HG02884 (cell line): ENCODE data around the gene R3HDM4.
"Not testable (repeated sequence)": the region's sequence is repeated elsewhere in the genome, so short reads cannot be mapped to it uniquely, and the experiment has no call there.

Experiments used
- ATAC-seq: cut with Tn5 transposase; IDR thresholded peaks from one replicate; pipeline ENCODE4 v1.9.1; 2021; ENCODE audit warnings: mild to moderate bottlenecking, moderate library complexity; ENCODE audit not compliant: unreplicated experiment

The R3HDM4 gene

DNA sequence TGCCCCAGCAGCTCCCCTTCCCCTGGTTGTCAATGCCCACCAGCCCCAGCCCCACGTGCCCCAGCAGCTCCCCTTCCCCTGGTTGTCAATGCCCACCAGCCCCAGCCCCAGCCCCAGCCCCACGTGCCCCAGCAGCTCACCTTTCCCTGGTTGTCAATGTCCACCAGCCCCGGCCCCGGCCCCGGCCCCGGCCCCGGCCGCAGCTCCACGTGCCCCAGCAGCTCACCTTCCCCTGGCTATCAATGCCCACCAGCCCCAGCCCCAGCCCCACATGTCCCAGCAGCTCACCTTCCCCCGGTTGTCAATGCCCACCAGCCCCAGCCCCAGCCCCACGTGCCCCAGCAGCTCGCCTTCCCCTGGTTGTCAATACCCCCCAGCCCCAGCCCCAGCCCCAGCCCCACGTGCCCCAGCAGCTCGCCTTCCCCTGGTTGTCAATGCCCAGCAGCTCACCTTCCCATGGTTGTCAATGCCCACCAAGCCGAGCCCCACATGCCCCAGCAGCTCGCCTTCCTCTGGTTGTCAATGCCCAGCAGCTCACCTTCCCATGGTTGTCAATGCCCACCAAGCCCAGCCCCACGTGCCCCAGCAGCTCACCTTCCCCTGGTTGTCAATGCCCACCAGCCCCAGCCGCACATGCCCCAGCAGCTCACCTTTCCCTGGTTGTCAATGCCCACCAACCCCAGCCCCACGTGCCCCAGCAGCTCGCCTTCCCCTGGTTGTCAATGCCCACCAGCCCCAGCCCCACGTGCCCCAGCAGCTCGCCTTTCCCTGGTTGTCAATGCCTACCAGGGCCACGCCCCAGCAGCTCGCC is 34.1 kb downstream of the R3HDM4 start:
- not testable (repeated sequence) for ATAC-seq

DNA sequence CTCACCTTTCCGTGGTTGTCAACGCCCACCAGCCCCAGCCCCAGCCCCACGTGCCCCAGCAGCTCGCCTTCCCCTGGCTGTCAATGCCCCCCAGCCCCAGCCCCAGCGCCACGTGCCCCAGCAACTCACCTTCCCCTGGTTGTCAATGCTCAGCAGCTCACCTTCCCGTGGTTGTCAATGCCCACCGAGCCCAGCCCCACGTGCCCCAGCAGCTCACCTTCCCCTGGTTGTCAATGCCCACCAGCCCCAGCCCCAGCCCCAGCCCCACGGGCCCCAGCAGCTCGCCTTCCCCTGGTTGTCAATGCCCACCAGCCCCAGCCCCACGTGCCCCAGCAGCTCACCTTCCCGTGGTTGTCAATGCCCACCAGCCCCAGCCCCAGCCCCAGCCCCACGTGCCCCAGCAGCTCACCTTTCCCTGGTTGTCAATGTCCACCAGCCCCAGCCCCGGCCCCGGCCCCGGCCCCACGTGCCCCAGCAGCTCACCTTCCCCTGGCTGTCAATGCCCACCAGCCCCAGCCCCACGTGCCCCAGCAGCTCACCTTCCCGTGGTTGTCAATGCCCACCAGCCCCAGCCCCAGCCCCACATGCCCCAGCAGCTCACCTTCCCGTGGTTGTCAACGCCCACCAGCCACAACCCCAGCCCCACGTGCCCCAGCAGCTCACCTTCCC is 34.9 kb downstream of the R3HDM4 start:
- ATAC-seq = not testable (repeated sequence)

DNA sequence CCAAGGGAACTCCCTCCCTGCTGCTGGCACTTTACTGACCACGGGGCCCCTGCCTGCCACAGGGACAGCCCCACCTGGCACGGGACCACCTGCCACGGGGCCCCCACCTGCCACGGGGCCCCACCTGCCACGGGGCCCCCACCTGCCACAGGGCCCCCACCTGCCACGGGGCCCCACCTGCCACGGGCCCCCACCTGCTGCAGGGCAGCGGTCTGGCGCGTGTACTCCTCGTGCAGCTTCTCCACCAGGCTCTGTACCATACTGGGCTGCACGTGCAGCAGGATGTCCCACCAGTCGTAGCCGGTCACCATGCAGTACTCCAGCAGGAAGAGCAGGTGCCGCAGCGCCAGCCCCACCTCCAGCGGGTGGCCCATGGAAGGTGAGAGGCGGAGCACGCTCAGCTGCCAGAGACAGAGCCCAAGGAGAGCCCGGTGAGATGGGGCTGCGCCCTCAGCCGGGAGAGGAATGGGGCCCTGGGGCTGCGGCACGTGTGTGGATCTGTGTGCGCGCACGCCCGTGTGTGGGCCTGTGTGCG is 36.2 kb downstream of the R3HDM4 start:
- ATAC-seq = no peak

DNA sequence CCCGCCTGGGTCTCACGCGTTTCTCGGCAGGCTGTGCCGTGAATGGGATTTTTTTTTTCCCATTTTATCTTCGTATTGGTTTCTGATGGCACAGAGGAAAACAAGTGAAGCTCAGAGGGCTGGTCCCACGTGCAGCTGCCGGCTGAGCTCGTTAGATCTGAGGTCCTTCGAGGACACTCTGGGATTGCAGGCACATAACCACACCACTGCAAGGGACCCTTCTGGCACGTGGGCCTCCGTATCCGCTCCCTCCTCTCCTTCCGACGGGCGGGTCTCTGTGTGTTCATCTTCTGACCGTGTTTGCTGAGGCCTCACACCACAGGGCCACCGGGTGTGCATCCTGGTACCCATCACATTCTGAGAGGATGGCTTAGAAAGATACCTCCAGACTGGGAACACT is 36.9 kb downstream of the R3HDM4 start:
- ATAC-seq = no peak

DNA sequence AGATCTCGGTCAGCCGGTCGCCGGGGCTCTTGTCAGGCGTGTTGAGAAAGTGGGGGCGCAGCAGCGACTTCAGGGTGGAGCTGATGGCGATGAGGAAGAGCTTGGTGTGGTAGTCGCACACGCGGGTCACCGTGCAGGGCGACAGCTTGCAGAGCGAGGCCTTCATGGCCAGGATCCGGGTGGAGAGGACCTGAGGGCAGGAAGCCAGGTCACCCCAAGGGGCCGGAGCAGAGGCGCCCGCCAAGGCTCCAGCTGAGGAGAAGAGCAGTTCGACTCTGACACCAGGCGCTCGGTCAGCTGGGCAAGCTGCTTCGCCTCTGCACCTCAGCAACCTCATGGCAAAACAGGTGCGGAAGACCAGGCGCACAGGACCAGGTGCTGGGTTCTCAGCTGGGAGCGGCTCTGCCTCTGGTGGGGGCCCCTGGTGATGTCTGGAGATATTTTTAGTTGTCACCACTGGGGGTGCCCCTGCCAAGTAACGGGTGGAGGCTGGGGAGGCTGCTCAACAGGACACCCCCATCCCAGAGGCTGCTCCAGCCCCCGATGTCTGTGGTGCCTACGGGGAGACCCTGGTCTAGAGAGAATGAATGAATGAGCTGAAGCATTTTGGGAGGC is 37.6 kb downstream of the R3HDM4 start:
- ATAC-seq = no peak

DNA sequence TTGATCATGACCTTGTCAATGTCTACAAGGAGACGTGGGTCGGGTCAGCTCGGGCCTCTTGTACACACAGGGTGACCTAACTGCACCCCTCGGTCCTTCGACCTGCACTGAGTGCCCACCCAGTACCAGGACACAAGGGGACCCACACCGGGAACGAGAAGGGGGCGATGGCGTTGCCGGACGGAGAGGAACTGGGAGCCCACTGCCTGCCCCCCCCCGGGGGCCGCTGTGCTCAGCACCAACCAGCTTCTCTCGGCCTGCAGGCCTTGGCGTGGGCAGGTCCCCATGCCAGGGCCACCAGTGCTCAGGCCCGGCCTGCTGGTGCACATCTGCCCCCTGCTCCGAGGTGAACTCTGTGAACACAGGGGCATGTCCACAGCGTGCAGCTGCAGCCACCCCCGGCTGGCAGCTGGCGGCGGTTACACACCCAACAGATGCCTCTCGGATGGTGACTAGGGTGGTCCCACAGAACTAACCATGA is 39.4 kb downstream of the R3HDM4 start:
- ATAC-seq = no peak

DNA sequence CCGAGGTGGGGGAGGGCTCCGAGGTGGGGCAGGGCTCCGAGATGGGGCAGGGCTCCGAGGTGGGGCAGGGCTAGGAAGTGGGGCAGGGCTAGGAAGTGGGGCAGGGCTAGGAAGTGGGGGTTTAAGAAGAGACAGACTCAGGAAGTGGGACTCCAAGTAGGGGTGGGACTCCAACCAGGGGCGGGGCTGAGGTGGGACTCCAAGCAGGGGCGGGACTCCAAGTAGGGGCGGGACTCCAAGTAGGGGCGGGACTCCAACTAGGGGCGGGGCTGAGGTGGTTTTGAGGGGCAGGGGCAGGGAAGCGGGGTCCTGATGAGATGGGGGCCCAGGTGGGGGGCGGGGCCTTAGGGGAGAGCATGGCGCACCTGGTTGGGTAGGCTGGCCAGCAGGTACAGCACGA is 39.9 kb downstream of the R3HDM4 start:
- no peak for ATAC-seq

DNA sequence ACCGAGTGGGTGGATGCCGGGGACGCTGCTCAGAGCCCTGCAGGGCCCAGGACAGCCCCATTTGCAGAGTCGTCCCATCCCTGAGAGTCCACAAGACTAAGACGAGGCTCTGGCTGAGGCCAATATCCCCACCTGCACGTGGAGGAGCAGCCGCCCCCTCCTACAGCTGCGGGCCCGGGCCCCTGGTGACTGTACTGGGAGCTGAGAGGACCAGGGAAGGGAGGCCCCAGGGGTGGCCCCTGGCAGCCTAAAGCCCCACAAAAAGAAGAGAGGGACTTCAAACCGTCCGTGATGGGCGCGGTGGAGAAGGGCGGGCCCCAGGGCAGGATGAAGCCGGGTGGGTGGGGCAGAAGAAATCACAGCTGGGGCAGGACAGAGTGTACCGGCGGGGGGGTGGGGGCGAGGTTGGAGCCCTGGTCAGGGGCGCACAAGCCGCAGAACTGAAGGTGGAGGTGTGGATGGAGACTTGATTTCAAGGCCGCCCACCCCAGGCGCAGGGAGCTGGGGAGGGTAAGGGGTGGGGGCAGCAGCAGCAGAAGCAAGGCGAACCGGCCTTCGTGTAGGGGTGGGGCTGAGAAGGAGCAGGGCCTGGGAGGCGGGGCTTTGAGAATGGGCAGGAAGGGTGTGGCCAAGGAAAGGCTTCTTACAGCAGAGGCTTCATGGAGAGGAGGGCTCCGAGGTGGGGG is 40.6 kb downstream of the R3HDM4 start:
- no peak for ATAC-seq

DNA sequence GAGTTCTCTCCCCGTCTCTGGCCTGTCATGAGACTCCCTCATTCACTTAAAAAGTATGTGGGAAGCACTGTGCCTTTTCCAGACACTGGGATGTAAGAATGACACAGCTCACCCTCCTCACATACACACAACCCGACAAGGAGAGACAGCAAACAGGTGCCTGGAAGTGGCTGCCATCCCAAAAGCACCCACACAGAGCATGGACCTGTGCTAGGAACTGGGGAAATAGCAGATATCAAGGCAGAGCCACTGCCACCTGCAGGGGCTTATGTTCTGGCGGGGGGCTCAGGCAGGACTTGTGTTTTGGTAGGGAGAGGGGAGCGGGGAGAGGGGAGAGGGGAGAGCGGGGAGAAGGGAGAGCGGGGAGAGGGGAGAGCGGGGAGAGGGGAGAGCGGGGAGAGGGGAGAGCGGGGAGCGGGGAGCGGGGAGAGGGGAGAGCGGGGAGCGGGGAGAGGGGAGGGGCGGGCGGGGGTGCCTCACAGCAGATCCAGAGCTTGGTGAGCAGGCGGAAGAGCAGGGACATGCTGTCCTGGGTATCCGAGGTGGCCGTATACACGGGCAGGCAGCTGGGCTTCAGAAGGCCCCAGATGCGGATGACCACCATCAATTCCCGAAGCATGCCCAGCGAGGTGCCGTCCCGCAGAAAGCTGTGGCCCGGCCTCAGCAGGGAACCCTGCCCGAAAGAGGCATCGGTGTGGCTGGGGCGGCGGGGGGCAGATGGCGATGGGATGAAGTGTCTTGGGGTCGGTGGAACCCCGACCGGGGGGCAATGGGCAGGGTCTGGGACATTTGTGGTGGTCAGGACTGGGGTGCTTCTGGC is 41.4 kb downstream of the R3HDM4 start:
- ATAC-seq = no peak

DNA sequence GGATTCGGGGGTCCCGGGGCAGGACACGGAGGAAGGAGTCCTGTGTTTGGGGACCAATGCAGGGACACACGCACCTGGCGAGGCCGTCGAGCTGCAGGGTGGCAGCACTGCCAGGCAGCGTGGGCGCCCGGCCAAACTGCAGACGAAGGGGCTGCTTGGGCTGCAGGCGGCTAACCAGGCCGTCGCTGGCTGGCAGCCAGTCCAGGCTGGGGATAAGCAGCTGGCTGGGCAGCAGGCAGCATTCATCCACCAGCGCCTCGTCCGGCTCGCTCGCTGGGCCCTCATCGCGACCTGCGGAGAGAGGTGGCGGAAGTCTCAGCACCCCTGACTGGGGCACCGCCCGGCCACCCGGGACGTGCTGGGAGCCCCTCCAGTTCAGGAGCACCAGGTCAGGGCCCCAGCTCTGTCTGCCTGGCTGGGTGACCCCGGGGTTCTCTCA is 42.0 kb downstream of the R3HDM4 start:
- ATAC-seq = no peak

DNA sequence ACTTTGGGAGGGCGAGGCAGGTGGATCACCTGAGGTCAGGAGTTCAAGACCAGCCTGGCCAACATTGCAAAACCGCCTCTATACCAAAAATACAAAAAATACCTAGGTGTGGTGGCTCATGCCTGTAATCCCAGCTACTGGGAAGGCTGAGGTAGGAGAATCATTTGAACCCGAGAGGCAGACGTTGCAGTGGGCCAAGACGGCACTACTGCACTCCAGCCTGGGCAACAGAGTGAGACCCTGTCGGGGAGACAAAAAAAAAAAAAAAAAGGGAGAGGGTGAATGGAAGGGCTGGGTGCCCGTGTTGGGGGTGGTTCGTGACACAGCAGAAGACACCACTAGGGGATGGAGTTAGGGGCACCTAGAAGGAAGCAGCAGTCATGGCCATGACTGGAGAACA is 42.7 kb downstream of the R3HDM4 start:
- no peak for ATAC-seq

DNA sequence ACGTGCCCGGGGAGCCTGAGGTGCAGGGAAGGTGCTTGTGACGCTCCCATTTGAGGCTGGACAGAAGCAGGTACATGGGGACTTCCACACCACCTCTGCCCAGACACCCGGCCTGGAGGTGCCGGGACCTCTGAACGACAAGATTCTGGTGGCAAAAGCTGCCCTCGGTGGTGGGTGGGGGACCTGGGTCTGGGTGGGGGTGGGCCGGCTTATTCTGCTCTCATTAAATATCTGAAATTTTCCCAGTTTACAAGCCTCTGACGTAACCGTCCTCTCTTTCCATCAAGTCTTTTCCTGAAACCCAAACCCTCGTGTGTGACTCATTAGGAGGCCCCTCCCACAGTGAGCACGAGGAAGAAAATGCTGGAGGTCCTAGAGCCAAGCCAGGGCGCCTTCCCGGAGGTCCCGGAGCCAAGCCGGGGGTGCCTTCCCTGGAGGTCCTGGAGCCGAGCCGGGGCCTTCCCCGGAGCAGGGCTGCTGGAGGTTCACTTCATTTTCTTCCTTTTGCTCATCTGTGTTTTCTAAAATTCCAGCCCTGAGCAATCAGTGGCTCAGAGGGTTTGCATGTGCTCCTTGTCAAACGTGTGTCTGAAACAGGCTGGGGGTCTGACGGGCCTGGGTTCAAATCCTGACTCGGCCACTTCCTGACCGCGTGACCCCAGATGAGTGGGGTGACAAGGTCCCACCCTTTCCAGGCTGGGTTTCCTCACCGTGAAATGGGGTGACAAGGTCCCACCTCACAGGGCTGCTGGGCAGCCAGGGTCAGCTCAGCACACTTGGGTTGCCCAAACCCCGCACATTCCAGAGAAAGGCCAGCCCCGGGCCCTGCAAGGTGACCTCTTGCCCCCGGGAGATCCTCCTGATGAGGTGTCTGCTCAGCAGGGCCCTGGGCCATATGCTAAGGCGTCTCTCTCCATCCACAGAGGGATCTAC is 43.5 kb downstream of the R3HDM4 start:
- no peak for ATAC-seq

DNA sequence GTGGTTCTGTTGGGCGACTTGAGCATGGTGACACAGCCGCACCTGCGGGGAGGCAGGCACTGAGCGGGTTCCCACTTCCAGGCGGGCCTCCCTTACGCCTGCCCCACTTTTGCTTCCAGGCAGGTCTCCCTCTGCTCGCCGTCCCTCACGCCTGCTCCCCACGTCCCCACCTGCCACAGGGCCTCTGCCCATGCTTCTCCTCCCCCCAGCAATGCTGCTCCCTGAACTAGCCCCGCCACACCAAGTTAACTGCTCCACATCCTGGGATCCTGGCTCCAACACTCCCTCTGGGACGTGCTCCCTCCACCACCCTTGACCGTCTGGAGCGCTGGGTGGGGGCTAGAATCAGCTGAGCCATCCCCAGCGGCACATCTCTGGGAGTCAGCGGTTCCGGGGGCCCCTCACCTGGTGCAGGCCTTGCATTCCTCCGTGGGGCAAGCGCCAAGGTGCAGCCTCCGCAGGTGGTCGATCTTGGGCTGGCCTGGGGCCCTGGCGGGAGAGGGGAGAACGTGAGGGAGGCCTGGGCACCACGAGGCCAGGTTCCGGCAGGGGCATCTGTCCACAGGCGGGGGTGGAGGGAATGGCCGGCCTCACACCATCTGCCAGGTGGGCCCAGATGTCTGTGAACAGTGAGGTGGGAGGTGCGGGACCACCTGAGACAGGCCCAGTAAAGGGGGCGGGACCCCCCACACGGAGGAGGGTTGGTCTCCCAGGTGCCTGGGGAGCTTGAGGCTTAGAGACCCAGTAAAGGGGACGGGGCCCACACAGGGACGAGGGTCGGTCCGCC is 44.4 kb downstream of the R3HDM4 start:
- ATAC-seq = no peak

DNA sequence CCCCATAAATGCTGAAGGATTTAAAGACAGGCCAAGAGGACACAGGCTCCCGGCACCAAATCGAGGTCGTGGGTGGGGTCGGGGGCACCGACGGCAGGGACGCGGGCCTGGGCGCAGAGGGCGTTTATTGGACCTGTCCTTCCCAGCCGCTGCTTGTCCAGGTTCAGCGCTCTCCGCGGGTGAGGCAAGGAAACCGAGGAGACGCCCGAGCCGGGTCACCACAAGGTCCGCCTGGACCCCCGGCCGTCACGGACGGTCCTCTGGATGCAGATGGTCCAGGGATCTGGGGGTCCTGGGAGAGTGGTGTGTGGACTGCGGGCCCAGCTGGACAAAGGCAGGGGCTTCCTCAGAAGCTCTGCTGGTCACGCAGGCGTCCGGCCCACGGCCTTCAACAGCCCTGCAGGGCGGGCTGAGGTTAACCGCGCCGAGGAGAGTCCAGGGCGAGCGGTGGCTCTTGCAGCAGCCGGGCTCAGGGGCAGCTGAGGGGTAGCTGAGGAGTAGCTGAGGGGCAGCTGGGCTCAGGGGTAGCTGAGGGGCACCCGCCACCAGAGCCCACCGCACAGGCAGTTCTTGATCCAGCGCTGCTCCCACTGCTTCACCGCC is 45.1 kb downstream of the R3HDM4 start:
- ATAC-seq = no peak

DNA sequence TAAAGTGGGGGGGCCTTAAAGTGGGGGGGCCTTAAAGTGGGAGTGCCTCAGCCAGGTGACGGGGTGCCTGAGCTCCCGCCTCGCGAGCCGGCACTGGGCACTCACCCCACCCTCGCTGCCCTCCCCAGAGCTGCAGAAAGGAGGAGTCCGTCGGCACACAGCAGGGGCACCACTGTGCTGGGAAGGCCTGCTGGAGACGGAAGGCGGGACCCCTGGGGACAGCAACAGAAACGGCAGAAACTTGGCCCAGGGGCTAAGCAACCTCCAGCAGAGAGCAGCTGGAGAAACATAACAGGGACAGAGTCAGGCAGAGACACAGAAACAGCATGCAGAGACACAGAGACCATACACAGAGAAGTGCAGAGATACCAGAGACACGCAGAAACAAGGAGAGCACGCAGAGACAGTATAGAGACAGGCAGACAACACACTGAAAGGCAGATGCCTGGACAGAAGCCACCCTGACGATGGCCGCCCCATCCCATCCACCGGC is 45.7 kb downstream of the R3HDM4 start:
- no peak for ATAC-seq

DNA sequence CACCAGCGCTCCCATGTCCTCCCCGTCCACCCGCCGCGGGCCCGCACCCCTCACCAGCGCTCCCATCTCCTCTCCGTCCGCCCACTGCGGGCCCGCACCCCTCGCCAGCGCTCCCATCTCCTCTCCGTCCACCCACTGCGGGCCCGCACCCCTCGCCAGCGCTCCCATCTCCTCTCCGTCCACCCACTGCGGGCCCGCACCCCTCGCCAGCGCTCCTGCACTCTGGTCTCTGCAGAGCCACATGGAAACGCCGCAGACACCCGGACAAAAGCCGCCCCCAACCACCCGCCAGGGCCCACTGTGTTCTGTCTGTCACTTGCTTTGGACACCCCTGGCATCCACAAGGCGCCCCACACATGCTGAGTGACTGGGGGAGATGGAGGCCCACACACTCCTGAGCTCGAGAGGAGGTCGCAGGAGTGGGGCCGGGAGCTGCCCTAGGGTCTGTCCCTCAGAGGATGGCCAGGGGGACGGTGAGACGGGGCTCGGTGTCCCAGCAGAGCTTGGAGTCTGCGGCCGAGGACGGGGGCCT is 46.2 kb downstream of the R3HDM4 start:
- no peak for ATAC-seq

DNA sequence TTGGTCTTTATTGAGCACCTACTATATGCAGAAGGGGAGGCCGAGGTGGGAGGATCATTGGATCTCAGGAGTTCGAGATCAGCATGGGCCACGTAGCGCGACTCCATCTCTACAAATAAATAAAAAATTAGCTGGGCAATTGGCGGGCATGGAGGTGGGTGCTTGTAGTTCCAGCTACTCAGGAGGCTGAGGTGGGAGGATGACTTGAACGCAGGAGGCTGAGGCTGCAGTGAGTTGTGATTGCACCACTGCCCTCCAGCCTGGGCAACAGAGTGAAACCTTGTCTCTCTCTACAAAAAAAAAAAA is 49.8 kb downstream of the R3HDM4 start:
- no peak for ATAC-seq
